B cell (primary cell): ENCODE data around the gene SAMD4A.

Experiments used
- EZH2 ChIP-seq: IDR thresholded peaks from 2 replicates; pipeline ENCODE4 v1.6.1; 2012; ENCODE audit warnings: borderline replicate concordance, low read depth, mild to moderate bottlenecking, moderate library complexity, low read length; ENCODE audit not compliant: insufficient read depth, poor library complexity, severe bottlenecking
- TF ChIP-seq, protein P1 (sequence below): fragments of 200-600 bp; IDR thresholded peaks from one replicate; pipeline ENCODE4 v1.8.0; 2022; ENCODE audit warnings: antibody characterized with exemption, mild to moderate bottlenecking

DNA sequence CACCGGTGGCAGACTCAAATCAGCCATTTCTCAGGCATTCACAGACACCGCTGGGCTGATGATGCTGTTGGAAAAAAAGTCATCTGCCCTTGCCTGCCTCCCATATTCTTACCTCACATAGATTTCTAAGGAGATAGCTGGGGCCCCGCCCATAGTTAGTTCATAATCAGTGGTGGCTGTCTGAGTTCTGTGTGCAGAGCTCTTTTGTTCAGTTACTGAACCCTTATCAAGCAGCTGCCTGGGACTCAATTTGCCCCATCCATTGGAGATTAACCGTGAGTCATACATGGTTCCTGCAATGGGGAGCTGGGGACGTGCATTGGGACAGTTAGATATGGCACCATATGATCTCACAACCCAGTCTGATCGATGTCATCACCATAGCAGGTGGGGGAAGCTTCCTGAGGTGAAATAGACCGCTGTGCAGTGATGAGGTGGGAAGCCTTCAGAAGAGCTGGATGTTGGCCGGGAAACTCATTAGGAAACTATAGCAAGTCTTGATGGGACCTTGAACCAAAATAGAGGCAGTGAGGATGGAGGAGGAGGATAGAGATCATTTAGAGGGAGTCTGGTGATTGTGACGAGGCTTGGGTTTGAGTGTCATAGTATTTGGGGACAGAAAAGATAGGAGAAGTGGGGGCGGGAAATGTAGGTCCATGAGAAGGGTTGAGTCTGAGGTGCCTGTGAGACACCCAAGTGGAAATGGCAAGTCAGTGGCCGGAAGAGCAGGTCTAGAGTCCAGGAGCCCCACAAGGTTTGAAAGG is 187.9 kb downstream of the SAMD4A start:
- TF ChIP-seq EZH2 = no peak
- TF ChIP-seq, protein P1, sequence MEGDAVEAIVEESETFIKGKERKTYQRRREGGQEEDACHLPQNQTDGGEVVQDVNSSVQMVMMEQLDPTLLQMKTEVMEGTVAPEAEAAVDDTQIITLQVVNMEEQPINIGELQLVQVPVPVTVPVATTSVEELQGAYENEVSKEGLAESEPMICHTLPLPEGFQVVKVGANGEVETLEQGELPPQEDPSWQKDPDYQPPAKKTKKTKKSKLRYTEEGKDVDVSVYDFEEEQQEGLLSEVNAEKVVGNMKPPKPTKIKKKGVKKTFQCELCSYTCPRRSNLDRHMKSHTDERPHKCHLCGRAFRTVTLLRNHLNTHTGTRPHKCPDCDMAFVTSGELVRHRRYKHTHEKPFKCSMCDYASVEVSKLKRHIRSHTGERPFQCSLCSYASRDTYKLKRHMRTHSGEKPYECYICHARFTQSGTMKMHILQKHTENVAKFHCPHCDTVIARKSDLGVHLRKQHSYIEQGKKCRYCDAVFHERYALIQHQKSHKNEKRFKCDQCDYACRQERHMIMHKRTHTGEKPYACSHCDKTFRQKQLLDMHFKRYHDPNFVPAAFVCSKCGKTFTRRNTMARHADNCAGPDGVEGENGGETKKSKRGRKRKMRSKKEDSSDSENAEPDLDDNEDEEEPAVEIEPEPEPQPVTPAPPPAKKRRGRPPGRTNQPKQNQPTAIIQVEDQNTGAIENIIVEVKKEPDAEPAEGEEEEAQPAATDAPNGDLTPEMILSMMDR = no peak
